Pulmonary artery endothelial cell (primary cell): ENCODE results near the gene IRF6. TPM values are rescaled to one million over a fixed set of nuclear protein-coding genes. Genes with fewer than 3 reads are reported as not detected.

Experiments used
- DNase-seq: peaks from one replicate; pipeline ENCODE4 v3.0.0-alpha.2; 2011; ENCODE audit warnings: low read depth, low spot score
- total RNA-seq: library from RNA; depleted of rRNA; stranded (reverse); fragments of >200 nt; gene quantifications from 2 replicates; pipeline ENCODE4 v1.2.3, GENCODE V29; 2014

Gene IRF6
- total RNA-seq, 1 donor from 2014 or later = 18.4 TPM

- DNase-seq = no peak
These were observed 44.8 kb downstream of the IRF6 start for GRCh38 chr1:209761011-209761635.

GRCh38 chr1:209759829-209760359 lies 46.0 kb downstream of the IRF6 start:
- DNase-seq = no peak

- DNase-seq = no peak
These were observed 47.5 kb downstream of the IRF6 start for GRCh38 chr1:209758400-209758799.

GRCh38 chr1:209756615-209757445 lies 49.1 kb downstream of the IRF6 start:
- no peak for DNase-seq

- no peak for DNase-seq
These were observed 49.9 kb downstream of the IRF6 start, which contains the start of gene TRAF3IP3 for GRCh38 chr1:209755926-209756614. TSS of gene TRAF3IP3 (plus strand) at chr1:209756053. CDS start at chr1:209760040, 3,987 bp downstream.

GRCh38 chr1:209755256-209755655 lies 50.7 kb downstream of the IRF6 start:
- no peak for DNase-seq

- no peak for DNase-seq
These were observed 53.1 kb downstream of the IRF6 start for GRCh38 chr1:209752890-209753289.

- no peak for DNase-seq
These were observed 54.2 kb downstream of the IRF6 start for GRCh38 chr1:209751627-209752231.

GRCh38 chr1:209749670-209750323 lies 56.1 kb downstream of the IRF6 start:
- no peak for DNase-seq

GRCh38 chr1:209749205-209749604 lies 56.7 kb downstream of the IRF6 start:
- DNase-seq = no peak

GRCh38 chr1:209748620-209749019 lies 57.3 kb downstream of the IRF6 start:
- no peak for DNase-seq

GRCh38 chr1:209747580-209748262 lies 58.2 kb downstream of the IRF6 start:
- DNase-seq = peak; percentile 86

GRCh38 chr1:209746451-209747165 lies 59.3 kb downstream of the IRF6 start:
- no peak for DNase-seq

GRCh38 chr1:209743145-209743482 lies 62.8 kb downstream of the IRF6 start:
- DNase-seq = no peak

- DNase-seq = no peak
These were observed 63.4 kb downstream of the IRF6 start for GRCh38 chr1:209742409-209743144.

GRCh38 chr1:209741889-209742288 lies 64.1 kb downstream of the IRF6 start:
- no peak for DNase-seq

GRCh38 chr1:209741193-209741592 lies 64.7 kb downstream of the IRF6 start:
- no peak for DNase-seq

GRCh38 chr1:209738270-209738669 lies 67.7 kb downstream of the IRF6 start:
- no peak for DNase-seq

GRCh38 chr1:209737118-209737505 lies 68.8 kb downstream of the IRF6 start:
- DNase-seq = no peak
